Esophagus (tissue), 2 donors: ENCODE data around the gene AFF3. TPM values are rescaled to one million over a fixed set of nuclear protein-coding genes. Genes with fewer than 3 reads are reported as not detected.

Source experiments
- H3K27ac ChIP-seq, 2 donors: one replicate each; pipeline ENCODE4 v1.5.1; 2013; ENCODE audit warnings: low read depth in 2 of 2, mild to moderate bottlenecking in 2 of 2, inconsistent platforms in 1 of 2, low read length in 1 of 2, moderate library complexity in 1 of 2
- H3K27me3 ChIP-seq, 2 donors: one replicate each; pipeline ENCODE4 v1.6.1; 2013; ENCODE audit warnings: low read length in 2 of 2, control low read depth in 1 of 2, mild to moderate bottlenecking in 1 of 2; ENCODE audit not compliant: insufficient read depth in 2 of 2, control insufficient read depth in 1 of 2
- H3K36me3 ChIP-seq, 2 donors: one replicate each; pipeline ENCODE4 v1.6.1; 2013; ENCODE audit warnings: low read length in 1 of 2; ENCODE audit not compliant: control insufficient read depth in 2 of 2, insufficient read depth in 2 of 2
- H3K4me1 ChIP-seq, 2 donors: one replicate each; pipeline ENCODE4 v1.6.1; 2013; ENCODE audit warnings: low read length in 1 of 2; ENCODE audit not compliant: control insufficient read depth in 2 of 2, insufficient read depth in 2 of 2
- H3K4me3 ChIP-seq, 2 donors: one replicate each; pipeline ENCODE4 v1.5.1; 2013; ENCODE audit warnings: low read length in 2 of 2, mild to moderate bottlenecking in 2 of 2, low read depth in 1 of 2, moderate library complexity in 1 of 2
- H3K9me3 ChIP-seq, 2 donors: one replicate each; pipeline ENCODE4 v1.6.1; 2013; ENCODE audit warnings: mild to moderate bottlenecking in 2 of 2, low read depth in 1 of 2, low read length in 1 of 2, moderate library complexity in 1 of 2; ENCODE audit not compliant: control insufficient read depth in 2 of 2, insufficient read depth in 1 of 2
- WGBS, 2 donors: extraction: QIAGEN DNeasy Blood & Tissue Kit; methylation state at CpG; one replicate each; pipeline ENCODE4 v1.1.7; 2013; 5-methylcytosine and 5-hydroxymethylcytosine counted together
- polyA plus RNA-seq, 2 donors: library from polyadenylated mRNA; stranded (reverse); fragments of 200-250 nt; gene quantifications; one replicate each; pipeline ENCODE4 v1.2.3, GENCODE V29; 2013
- donor health status: healthy with polysubstance abuse.
- donor health status: Bipolar disorder and iron deficiency.

Gene AFF3
- polyA plus RNA-seq, 2 donors = 1.0 to 1.1 TPM

GRCh38 chr2:99899058-99899855 is 243.1 kb downstream of the AFF3 start:
- H3K36me3 ChIP-seq = no peaks in the 10 kb centered on the region
- whole genome bisulfite sequencing, 2 donors = 64 to 79% methylated on average over 5 of the region's 5 CpGs

GRCh38 chr2:99898336-99899048 is 243.9 kb downstream of the AFF3 start:
- Histone ChIP-seq H3K4me3 (no peak overlapping the region), H3K36me3 (no peaks in the 10 kb centered on the region), H3K9me3 (no peaks in the 10 kb centered on the region), H3K4me1 (peaks cover 0 to 2% of the 10 kb centered on the region in 2 donors), H3K27ac (no peak overlapping the region), H3K27me3 (no peaks in the 10 kb centered on the region)
- WGBS, 2 donors = 86 to 88% methylated on average over 12 of the region's 12 CpGs

More at GRCh38 chr2:99899058-99899855, 243.1 kb downstream of the AFF3 start:
- Histone ChIP-seq H3K4me1 (peaks cover 0 to 2% of the 10 kb centered on the region in 2 donors), H3K9me3 (no peaks in the 10 kb centered on the region), H3K27ac (no peak overlapping the region), H3K27me3 (no peaks in the 10 kb centered on the region), H3K4me3 (no peak overlapping the region)

- no peaks in the 10 kb centered on the region for H3K36me3 ChIP-seq
- 93% methylated on average over 7 of the region's 7 CpGs for WGBS, 2 donors
- H3K27ac ChIP-seq = no peak overlapping the region
- H3K9me3 ChIP-seq = no peaks in the 10 kb centered on the region
- no peaks in the 10 kb centered on the region for H3K4me1 ChIP-seq
- H3K4me3 ChIP-seq = no peak overlapping the region
- H3K27me3 ChIP-seq = no peaks in the 10 kb centered on the region
Observed at GRCh38 chr2:99891428-99891780, 251.0 kb downstream of the AFF3 start.

DNA sequence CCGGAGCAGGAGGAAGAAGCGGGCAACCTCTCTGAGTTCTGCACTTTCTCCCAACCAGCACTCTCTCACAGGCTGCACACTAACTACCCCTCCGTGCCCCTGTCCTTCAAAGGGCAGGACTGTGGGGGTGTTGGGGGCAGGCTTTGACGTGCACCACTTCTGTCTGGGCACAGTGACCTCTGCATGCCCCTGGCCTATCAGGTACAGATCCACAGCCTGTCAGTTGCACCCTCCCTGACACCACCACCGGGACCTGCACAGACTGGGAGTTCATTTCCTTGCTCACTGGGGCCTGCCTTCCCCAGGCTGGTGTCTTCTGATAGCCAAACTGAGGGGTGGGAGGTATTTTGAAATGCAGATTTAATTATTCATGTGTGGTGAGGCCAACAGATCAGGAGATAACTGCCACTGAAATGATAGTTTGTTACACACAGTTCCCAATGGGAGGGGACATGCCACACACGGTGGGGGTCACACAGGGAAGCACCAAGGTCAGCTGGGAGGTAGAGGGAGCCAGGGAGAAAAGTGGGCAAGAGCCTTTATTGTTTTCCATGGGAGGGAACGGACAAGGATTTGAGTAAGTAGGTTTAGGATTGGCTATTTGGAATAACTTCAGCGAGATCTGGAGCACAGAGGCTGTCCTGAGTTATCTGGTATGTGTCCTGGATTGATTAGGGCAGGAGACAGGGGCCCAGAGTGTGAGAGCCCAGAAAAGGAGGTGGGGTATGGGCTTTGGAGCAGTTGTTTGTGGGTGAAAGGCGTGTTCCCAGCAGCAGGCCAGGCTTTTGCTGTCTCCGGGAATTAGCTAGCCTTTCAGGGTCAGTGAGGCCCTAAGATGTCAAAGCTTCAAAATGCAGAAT is 251.6 kb downstream of the AFF3 start:
- Histone ChIP-seq H3K4me3 (no peak overlapping the region), H3K27me3 (no peaks in the 10 kb centered on the region), H3K36me3 (no peaks in the 10 kb centered on the region), H3K4me1 (no peaks in the 10 kb centered on the region), H3K27ac (no peak overlapping the region), H3K9me3 (no peaks in the 10 kb centered on the region)
- WGBS, 2 donors = 80 to 81% methylated on average over 10 of the region's 10 CpGs

- Histone ChIP-seq H3K4me1 (no peaks in the 10 kb centered on the region), H3K27ac (no peak overlapping the region), H3K4me3 (no peak overlapping the region), H3K27me3 (no peaks in the 10 kb centered on the region), H3K9me3 (no peaks in the 10 kb centered on the region), H3K36me3 (no peaks in the 10 kb centered on the region)
- WGBS, 2 donors = 64 to 65% methylated on average over 5 of the region's 5 CpGs
Observed at GRCh38 chr2:99888617-99889016, 253.8 kb downstream of the AFF3 start.

DNA sequence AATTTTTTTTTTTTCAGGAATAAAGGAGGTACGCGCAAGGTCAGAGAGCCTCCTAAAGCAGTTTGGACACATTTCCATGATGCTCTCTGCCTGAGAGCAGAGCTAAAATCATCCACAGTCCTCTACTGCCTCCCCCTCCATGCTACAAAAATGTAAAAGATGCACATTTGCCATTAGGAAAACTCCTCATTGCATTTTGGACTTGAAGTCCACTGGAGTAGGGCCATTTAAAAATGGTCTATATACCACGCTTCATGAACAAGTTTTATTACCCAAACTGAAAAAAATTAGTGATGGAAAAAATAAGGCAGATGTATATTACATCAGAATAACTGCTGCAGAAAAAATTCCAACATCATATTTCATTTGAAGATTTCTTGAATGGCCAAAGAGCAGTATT is 256.0 kb downstream of the AFF3 start:
- H3K27ac ChIP-seq = no peak overlapping the region
- 95 to 98% methylated on average over 3 of the region's 3 CpGs for WGBS, 2 donors
- H3K9me3 ChIP-seq = no peaks in the 10 kb centered on the region
- H3K36me3 ChIP-seq = no peaks in the 10 kb centered on the region
- H3K4me3 ChIP-seq = no peak overlapping the region
- peaks cover 0 to 2% of the 10 kb centered on the region in 2 donors for H3K4me1 ChIP-seq
- H3K27me3 ChIP-seq = no peaks in the 10 kb centered on the region

- Histone ChIP-seq H3K9me3 (no peaks in the 10 kb centered on the region), H3K27ac (no peak overlapping the region), H3K36me3 (no peaks in the 10 kb centered on the region), H3K4me1 (peaks cover 0 to 5% of the 10 kb centered on the region in 2 donors), H3K27me3 (no peaks in the 10 kb centered on the region), H3K4me3 (no peak overlapping the region)
- 57 to 62% methylated on average over 4 of the region's 4 CpGs for WGBS, 2 donors
Observed at GRCh38 chr2:99883358-99883757, 259.0 kb downstream of the AFF3 start.

DNA sequence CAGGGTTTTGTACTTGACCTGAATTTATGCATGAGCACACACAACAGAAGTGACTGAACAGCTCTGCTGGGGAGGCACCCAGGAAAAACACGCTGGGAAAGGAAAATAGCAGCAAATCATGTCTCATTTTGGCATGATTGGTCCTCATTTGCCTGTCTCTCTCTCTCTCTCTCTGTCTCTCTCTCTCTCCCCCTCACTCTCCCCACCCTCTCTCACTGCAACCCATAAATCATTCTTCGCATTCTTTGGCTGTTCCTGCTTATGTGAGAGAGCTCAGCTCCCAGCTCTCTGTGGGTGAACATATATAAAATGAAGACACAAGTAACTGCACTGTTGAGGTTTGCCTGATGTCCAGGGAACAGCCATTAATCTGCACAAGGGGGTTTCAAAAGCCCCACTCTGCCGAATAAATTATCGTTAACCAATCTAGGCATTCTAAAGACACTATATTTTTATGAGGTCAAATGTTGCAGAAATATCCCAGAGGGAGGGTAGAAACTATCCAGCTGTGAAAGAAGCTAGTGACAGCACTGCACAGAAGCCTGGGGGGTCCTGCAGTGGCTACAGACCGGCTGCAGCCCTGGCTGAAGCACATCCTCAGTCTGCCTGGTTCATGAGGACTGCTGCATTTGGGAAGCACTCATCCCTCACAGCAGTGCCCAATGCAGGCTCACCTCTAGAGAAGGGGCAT is 260.3 kb downstream of the AFF3 start:
- H3K27ac ChIP-seq = no peak overlapping the region

DNA sequence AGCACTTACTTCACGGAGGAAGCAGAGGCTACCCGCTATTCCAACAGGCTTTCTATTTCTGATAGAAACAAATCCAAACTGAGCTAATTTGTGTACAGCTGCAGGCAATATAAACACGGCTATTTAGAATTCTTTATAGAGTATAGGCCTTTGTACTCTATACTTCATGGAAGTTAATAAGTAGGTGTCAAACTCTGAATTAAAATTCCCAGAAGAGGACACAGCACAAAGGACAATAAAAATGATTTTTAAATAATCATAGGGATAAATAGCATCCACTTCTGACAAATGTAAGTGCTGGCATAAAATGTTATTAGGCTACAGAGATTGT is 261.5 kb downstream of the AFF3 start:
- H3K36me3 ChIP-seq = no peaks in the 10 kb centered on the region
- no peaks in the 10 kb centered on the region for H3K9me3 ChIP-seq
- H3K4me1 ChIP-seq = peaks cover 0 to 5% of the 10 kb centered on the region in 2 donors
- no peak overlapping the region for H3K27ac ChIP-seq
- no peak overlapping the region for H3K4me3 ChIP-seq
- H3K27me3 ChIP-seq = no peaks in the 10 kb centered on the region
- 73 to 77% methylated on average over 3 of the region's 3 CpGs for whole genome bisulfite sequencing, 2 donors

More for the DNA sequence above, 260.3 kb downstream of the AFF3 start:
- H3K36me3 ChIP-seq = no peaks in the 10 kb centered on the region
- H3K27me3 ChIP-seq = no peaks in the 10 kb centered on the region
- H3K4me3 ChIP-seq = no peak overlapping the region
- H3K4me1 ChIP-seq = peaks cover 0 to 5% of the 10 kb centered on the region in 2 donors
- no peaks in the 10 kb centered on the region for H3K9me3 ChIP-seq
- WGBS, 2 donors = 34 to 37% methylated on average over 5 of the region's 5 CpGs
